B cell (primary cell): ENCODE results near the gene SLC24A3. TPM values are rescaled to one million over a fixed set of nuclear protein-coding genes. Genes with fewer than 3 reads are reported as not detected.

Experiments
- ATAC-seq: fragments of 200-7000 bp; cut with Tn5 transposase; one replicate; pipeline ENCODE4 v1.10.0; 2021; ENCODE audit warnings: low read depth, mild to moderate bottlenecking, moderate number of reproducible peaks, moderate library complexity
- CTCF ChIA-PET: fragments of 350-600 bp; sonication (Branson Sonifier 250); formaldehyde crosslinking; loops from one replicate; lab custom pipeline; 2021; ENCODE audit warnings: antibody characterized with exemption, inconsistent platforms; lab: Charles Lee
- POLR2A ChIA-PET: fragments of 350-600 bp; sonication (Branson Sonifier 250); formaldehyde crosslinking; loops from one replicate; lab custom pipeline; 2021; ENCODE audit warnings: antibody characterized with exemption; lab: Charles Lee
- DNase-seq: peaks from one replicate; pipeline ENCODE4 v3.0.0; 2013
- H2AFZ ChIP-seq: 2 replicates; pipeline ENCODE4 v1.6.1; 2012; ENCODE audit warnings: mild to moderate bottlenecking, low read depth, low read length; ENCODE audit not compliant: insufficient read depth, poor library complexity, severe bottlenecking
- H3K27ac ChIP-seq, 2 donors: 1 replicate in 1 of 2; 2 replicates in 1 of 2; pipeline ENCODE4 v1.5.1; 2012 to 2013; ENCODE audit warnings: low read length in 2 of 2, mild to moderate bottlenecking in 2 of 2, moderate library complexity in 1 of 2
- H3K27me3 ChIP-seq, 4 experiments: fragments of 200-600 bp in 1 of 4; sonication (generic) in 1 of 4; replicated peaks in 1 of 4; 1 replicate in 2 of 4; 2 replicates in 2 of 4; pipeline versions ENCODE4 v1.6.1 to v1.7.0; 2013 to 2016; ENCODE audit warnings: low read length in 3 of 4, mild to moderate bottlenecking in 2 of 4, mixed read lengths in 1 of 4, moderate library complexity in 1 of 4; ENCODE audit not compliant: insufficient read depth in 4 of 4, control insufficient read depth in 3 of 4; ENCODE audit errors: control extremely low read depth in 1 of 4
- H3K36me3 ChIP-seq, 2 experiments: replicated peaks in 1 of 2; 1 replicate in 1 of 2; 2 replicates in 1 of 2; pipeline versions ENCODE4 v1.6.1 to v1.7.1; 2013; ENCODE audit warnings: low read length in 1 of 2; ENCODE audit not compliant: insufficient read depth in 2 of 2, control insufficient read depth in 1 of 2; ENCODE audit errors: control extremely low read depth in 1 of 2, extremely low read depth in 1 of 2
- H3K4me1 ChIP-seq, 2 donors: fragments of 200-600 bp in 1 of 2; sonication (generic) in 1 of 2; 1 replicate in 1 of 2; 2 replicates in 1 of 2; pipeline versions ENCODE4 v1.5.1 to v1.6.1; 2013 to 2017; ENCODE audit warnings: low read length in 2 of 2; ENCODE audit not compliant: control insufficient read depth in 2 of 2, insufficient read depth in 2 of 2
- H3K4me2 ChIP-seq: replicated peaks from 2 replicates; pipeline ENCODE3; 2012; ENCODE audit warnings: mild to moderate bottlenecking, low read depth, low read length; ENCODE audit not compliant: poor library complexity, severe bottlenecking
- H3K4me3 ChIP-seq, 5 experiments: fragments of 200-600 bp in 1 of 5; sonication (generic) in 1 of 5; 1 replicate in 3 of 5; 2 replicates in 2 of 5; pipeline versions ENCODE4 v1.5.1 to v1.7.0; 2011 to 2016; ENCODE audit warnings: low read length in 4 of 5, mild to moderate bottlenecking in 4 of 5, low read depth in 2 of 5, control low read depth in 1 of 5, moderate library complexity in 1 of 5; ENCODE audit not compliant: insufficient read depth in 1 of 5; ENCODE audit errors: control extremely low read depth in 1 of 5, extremely low read depth in 1 of 5
- H3K79me2 ChIP-seq: fragments of 200-600 bp; sonication (generic); one replicate; pipeline ENCODE4 v1.6.0; 2016; ENCODE audit warnings: low read length; ENCODE audit not compliant: control insufficient read depth, insufficient read depth
- H3K9ac ChIP-seq: fragments of 200-600 bp; sonication (generic); 2 replicates; pipeline ENCODE4 v1.6.1; 2017; ENCODE audit warnings: mild to moderate bottlenecking, low read length, moderate library complexity
- H3K9me3 ChIP-seq, 3 donors: one replicate each; pipeline versions ENCODE4 v1.6.1 to v1.7.1; 2013; ENCODE audit warnings: low read length in 2 of 3; ENCODE audit not compliant: control insufficient read depth in 2 of 3, insufficient read depth in 1 of 3; ENCODE audit errors: control extremely low read depth in 1 of 3
- H4K20me1 ChIP-seq: 2 replicates; pipeline ENCODE4 v1.6.0; 2012; ENCODE audit warnings: mild to moderate bottlenecking, low read length; ENCODE audit not compliant: insufficient read depth, control insufficient read depth, poor library complexity, severe bottlenecking
- H3K27ac Mint-ChIP-seq: one replicate; pipeline ENCODE4 v1.8.0; 2021; ENCODE audit warnings: mixed read lengths
- H3K27me3 Mint-ChIP-seq: one replicate; pipeline ENCODE4 v1.8.0; 2021; ENCODE audit warnings: mixed read lengths
- H3K4me1 Mint-ChIP-seq: one replicate; pipeline ENCODE4 v1.8.0; 2021; ENCODE audit warnings: mixed read lengths
- H3K4me3 Mint-ChIP-seq: one replicate; pipeline ENCODE4 v1.8.0; 2021; ENCODE audit warnings: mixed read lengths
- H3K9me3 Mint-ChIP-seq: one replicate; pipeline ENCODE4 v1.8.0; 2022; ENCODE audit warnings: mixed read lengths; ENCODE audit not compliant: insufficient read depth
- EZH2 ChIP-seq: IDR thresholded peaks from 2 replicates; pipeline ENCODE4 v1.6.1; 2012; ENCODE audit warnings: borderline replicate concordance, low read depth, mild to moderate bottlenecking, moderate library complexity, low read length; ENCODE audit not compliant: insufficient read depth, poor library complexity, severe bottlenecking
- WGBS: methylation state at CpG from one replicate; pipeline ENCODE4 v1.1.5; 2013; ENCODE audit warnings: missing lambda C conversion rate; ENCODE audit not compliant: insufficient coverage; 5-methylcytosine and 5-hydroxymethylcytosine counted together
- intact Hi-C: fragments of 100-400 bp; cut with micrococcal nuclease; formaldehyde crosslinking; loops from one replicate; pipeline ENCODE4 v1.10.0; 2022
- polyA plus RNA-seq: library from polyadenylated mRNA; depleted of rRNA; stranded (reverse); fragments of >200 nt; gene quantifications from 2 replicates; pipeline ENCODE4 v1.2.3, GENCODE V29; 2012
- total RNA-seq, 2 donors: library from RNA; stranded (reverse); fragments of 120-200 nt in 1 of 2; gene quantifications; 1 replicate in 1 of 2; 2 replicates in 1 of 2; pipeline versions ENCODE4 v1.2.3 to v1.2.4, GENCODE V29; 2013 to 2022
- TF ChIP-seq, protein P1 (sequence below): fragments of 200-600 bp; IDR thresholded peaks from one replicate; pipeline ENCODE4 v1.8.0; 2022; ENCODE audit warnings: antibody characterized with exemption, mild to moderate bottlenecking

The SLC24A3 gene
- total and polyA plus RNA-seq, 2 donors (not counting 1 experiment from before 2014, with no cell fraction given) = not detected

DNA sequence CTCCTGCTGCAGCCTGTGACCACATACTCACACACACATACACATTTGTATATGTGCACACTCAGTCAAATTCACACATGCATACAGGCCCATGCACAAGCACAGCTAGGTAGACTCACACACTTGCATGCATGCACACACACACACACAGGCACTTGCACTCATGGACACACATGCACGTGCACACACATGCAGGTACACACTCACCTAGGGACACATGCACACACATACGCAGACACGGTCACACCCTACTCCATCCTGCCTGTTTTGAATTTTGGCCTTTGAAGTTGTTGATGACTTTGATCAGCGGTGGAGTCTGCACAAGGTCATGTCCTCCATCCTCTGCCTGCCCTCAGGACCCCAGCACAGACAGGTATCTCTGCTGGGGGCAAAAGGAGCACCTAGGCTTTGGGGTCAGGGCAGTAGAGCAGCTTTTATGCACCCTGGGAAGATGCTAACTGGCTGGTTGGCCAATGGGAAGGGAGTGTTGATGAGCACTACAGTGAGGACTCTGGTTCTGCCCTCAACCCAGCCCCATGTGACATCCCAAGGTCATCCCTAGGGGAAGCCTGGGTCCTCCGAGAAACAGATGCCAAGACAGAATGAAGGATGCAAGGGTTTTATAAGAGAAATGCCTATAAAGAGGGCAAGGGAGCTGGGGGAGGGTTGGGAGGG lies 218.3 kb downstream of the SLC24A3 start:
- H3K27me3 ChIP-seq = peaks cover 0 to 2% (median 0%) of the 10 kb centered on the region in 4 experiments
- H3K79me2 ChIP-seq = no peaks in the 10 kb centered on the region
- H3K4me1 Mint-ChIP-seq = peaks cover 14% of the 10 kb centered on the region
- H3K4me2 ChIP-seq = no peak overlapping the region
- no peak overlapping the region for H3K9ac ChIP-seq
- no peak overlapping the region for H3K4me3 ChIP-seq
- no peak overlapping the region for H3K27ac Mint-ChIP-seq
- no peaks in the 10 kb centered on the region for H3K4me1 ChIP-seq
- H3K9me3 Mint-ChIP-seq = no peaks in the 10 kb centered on the region
- WGBS = 100% methylated on average over 1 of the region's 5 CpGs
- intact Hi-C loops = no loop called here
- peaks cover 7% of the 10 kb centered on the region for H3K27me3 Mint-ChIP-seq
- ChIA-PET CTCF (no interaction called here), POLR2A (no interaction called here)
- no peaks in the 10 kb centered on the region for H3K9me3 ChIP-seq
- DNase-seq = no peak
- H3K36me3 ChIP-seq = no peaks in the 10 kb centered on the region
- H2AFZ ChIP-seq = no peak overlapping the region
- no peak overlapping the region for H3K4me3 Mint-ChIP-seq
- H3K27ac ChIP-seq = no peak overlapping the region
- no peak for ATAC-seq
- H4K20me1 ChIP-seq = no peaks in the 10 kb centered on the region
- TF ChIP-seq EZH2 = no peak
- TF ChIP-seq, protein P1, sequence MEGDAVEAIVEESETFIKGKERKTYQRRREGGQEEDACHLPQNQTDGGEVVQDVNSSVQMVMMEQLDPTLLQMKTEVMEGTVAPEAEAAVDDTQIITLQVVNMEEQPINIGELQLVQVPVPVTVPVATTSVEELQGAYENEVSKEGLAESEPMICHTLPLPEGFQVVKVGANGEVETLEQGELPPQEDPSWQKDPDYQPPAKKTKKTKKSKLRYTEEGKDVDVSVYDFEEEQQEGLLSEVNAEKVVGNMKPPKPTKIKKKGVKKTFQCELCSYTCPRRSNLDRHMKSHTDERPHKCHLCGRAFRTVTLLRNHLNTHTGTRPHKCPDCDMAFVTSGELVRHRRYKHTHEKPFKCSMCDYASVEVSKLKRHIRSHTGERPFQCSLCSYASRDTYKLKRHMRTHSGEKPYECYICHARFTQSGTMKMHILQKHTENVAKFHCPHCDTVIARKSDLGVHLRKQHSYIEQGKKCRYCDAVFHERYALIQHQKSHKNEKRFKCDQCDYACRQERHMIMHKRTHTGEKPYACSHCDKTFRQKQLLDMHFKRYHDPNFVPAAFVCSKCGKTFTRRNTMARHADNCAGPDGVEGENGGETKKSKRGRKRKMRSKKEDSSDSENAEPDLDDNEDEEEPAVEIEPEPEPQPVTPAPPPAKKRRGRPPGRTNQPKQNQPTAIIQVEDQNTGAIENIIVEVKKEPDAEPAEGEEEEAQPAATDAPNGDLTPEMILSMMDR = no peak

DNA sequence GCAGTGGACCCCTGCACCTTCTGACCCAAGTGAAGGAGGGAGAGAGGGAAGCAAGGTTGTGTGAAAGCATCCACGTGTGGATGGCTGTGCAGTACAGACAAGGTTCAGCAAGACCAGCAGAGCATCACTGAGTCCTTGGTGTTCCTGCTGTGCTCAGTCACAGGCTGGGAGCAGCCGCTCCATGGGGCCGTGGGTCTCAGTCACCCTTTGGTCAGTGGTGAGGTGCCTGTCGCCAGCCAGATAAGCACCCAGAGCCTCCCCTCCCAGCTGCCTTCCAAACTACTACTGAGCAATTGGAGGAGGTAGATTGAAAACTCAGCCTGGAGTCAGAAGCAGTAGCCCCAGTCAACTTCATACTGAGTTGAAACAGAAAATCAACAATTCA lies 218.9 kb downstream of the SLC24A3 start:
- H3K36me3 ChIP-seq = no peaks in the 10 kb centered on the region
- H3K27me3 Mint-ChIP-seq = peaks cover 7% of the 10 kb centered on the region
- H3K4me1 ChIP-seq = no peaks in the 10 kb centered on the region
- no peak overlapping the region for H3K4me3 ChIP-seq
- ChIA-PET POLR2A (no interaction called here), CTCF (no interaction called here)
- intact Hi-C loops = no loop called here
- no peaks in the 10 kb centered on the region for H4K20me1 ChIP-seq
- no peaks in the 10 kb centered on the region for H3K9me3 Mint-ChIP-seq
- ATAC-seq (no peak), DNase-seq (no peak)
- peaks cover 0 to 2% (median 0%) of the 10 kb centered on the region in 4 experiments for H3K27me3 ChIP-seq
- no peak overlapping the region for H3K27ac Mint-ChIP-seq
- no peaks in the 10 kb centered on the region for H3K79me2 ChIP-seq
- TF ChIP-seq, protein P1 = no peak
- no peak for TF ChIP-seq EZH2
- H2AFZ ChIP-seq = no peak overlapping the region
- H3K4me3 Mint-ChIP-seq = no peak overlapping the region
- H3K4me2 ChIP-seq = no peak overlapping the region
- 92% methylated on average over 1 of the region's 4 CpGs for WGBS
- peaks cover 14% of the 10 kb centered on the region for H3K4me1 Mint-ChIP-seq
- no peak overlapping the region for H3K27ac ChIP-seq
- H3K9me3 ChIP-seq = no peaks in the 10 kb centered on the region
- no peak overlapping the region for H3K9ac ChIP-seq
